ENCODE data around the gene LHPP.

Gene LHPP

DNA sequence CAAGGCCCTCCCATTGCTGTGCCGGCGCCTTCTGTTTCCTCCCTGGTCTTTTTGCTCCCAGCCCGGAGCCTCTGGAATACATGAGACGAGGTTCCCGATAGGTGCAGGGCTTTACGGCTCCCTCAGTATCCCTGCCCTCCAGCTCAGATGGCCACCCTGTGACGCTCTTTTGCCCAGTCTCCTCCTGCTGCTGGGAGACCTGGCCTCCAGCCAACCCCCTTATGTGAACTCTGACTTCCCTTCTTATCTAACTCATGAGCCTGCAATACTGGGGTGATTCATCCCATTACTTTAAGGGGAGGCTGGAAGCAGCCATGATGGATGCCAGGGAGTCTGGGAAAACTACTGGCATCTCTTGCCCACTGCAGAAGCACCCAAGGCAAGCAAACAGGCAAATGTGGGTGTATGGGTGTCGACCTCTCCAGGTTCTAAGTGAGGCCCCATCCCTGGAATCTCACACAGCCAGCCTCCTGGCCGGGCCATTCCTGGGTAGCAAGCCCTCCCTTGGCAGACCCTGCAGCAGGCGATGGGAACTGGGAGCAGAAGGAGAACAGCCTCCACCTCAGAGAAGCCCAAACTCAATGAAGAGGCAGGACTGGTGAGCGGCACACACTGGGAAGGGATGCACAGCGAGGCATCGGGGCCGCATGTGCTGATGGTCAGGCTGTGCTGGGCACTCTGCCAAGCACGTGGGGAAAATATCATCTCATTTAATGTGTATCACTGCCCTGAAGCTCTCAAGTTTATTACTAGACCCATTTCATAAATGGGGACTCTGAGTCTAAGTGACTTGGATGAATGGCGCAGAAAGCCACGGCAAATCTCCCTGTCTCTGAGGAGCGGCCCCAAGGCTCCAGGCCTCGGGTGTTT, 185.1 kb downstream of the LHPP start:
- H3K9me3 ChIP-seq (ENCODE audit: control extremely low read depth in 1 of 5, control insufficient read depth in 4 of 5, insufficient read depth in 2 of 5, low read depth in 1 of 5, low read length in 4 of 5), result no peaks in the 10 kb centered on the region
- peaks cover 17 to 87% (median 70%) of the 10 kb centered on the region in 4 experiments for H3K4me1 ChIP-seq (ENCODE audit: control extremely low read depth in 1 of 4, control insufficient read depth in 4 of 4, insufficient read depth in 4 of 4, low read length in 3 of 4)
- no peaks in the 10 kb centered on the region for H3K27me3 ChIP-seq (replicated peaks in 2 of 5; ENCODE audit: control insufficient read depth in 4 of 5, insufficient read depth in 5 of 5, low read length in 4 of 5)
- 85% methylated on average over 15 of the region's 19 CpGs for WGBS (ENCODE audit: insufficient coverage)
- ChIA-PET CTCF (interaction anchor here (0.7 to 9.5 kb wide), 21 partner anchors 8 to 113 kb away, joined by 3 to 54 read pairs (median 6); no protein-coding TSS in a partner anchor), POLR2A (interaction anchor here (0.5 kb wide), 1 partner anchor 192 kb away, joined by 3 read pairs; no protein-coding TSS in a partner anchor)
- H3K36me3 ChIP-seq (ENCODE audit: control insufficient read depth in 4 of 4, insufficient read depth in 4 of 4, low read length in 3 of 4), result peaks cover 0 to 8% (median 0%) of the 10 kb centered on the region in 4 experiments
- H3K27ac ChIP-seq (ENCODE audit: insufficient read depth in 1 of 2, low read depth in 1 of 2, low read length in 2 of 2, poor library complexity in 1 of 2, severe bottlenecking in 2 of 2), result peak overlapping the region in 1 of 2 experiments; percentile 31
- peak in 2 of 3 donors; percentile 56 to 57 for DNase-seq
- peak overlapping the region in 1 of 7 experiments; percentile 34 for H3K4me3 ChIP-seq (ENCODE audit: control insufficient read depth in 1 of 7, extremely low read depth in 1 of 7, insufficient read depth in 4 of 7, low read depth in 2 of 7, low read length in 6 of 7)

DNA sequence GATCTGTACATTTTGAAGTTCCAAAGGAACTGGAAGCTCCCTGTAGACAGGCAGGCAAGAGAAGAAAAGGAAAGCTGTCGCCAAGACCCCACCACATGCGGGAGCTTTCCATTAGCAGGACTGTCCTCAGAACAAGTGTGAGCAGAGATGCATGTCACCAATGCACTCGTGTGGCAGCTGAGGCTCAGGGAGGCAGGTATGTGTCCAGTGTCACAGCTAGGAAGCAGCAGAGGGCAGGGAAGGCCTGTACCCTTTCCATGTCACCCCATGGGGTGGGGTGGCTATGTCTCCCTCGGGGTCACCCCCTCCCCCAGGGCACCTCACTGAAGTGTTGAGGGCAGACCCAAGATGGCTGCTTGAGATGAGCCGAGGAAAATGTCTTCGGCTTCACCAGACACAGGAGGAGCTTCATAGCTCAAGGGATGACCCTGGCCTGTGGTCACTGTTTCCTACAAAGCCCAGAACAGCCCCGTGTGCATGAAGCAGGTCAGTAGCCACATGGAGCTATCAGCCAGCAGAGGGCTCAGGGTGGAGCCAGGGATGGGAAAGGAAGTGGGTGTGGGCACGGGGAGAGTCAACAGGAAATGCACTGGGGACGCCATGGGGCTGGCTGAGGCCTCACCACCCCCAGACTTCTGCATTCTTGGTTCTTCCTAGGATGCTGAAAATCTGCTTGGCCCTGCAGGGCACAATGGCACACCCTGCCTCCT, 186.0 kb downstream of the LHPP start:
- ChIA-PET CTCF (interaction anchor here (0.7 to 9.5 kb wide), 20 partner anchors 9 to 114 kb away, joined by 3 to 54 read pairs (median 6); no protein-coding TSS in a partner anchor), POLR2A (interaction anchor here (0.5 kb wide), 1 partner anchor 193 kb away, joined by 3 read pairs; no protein-coding TSS in a partner anchor)
- no peaks in the 10 kb centered on the region for H3K27me3 ChIP-seq (replicated peaks in 2 of 5; ENCODE audit: control insufficient read depth in 4 of 5, insufficient read depth in 5 of 5, low read length in 4 of 5)
- peak; percentile 86 to 92 (median 91) for DNase-seq
- H3K4me3 ChIP-seq (ENCODE audit: control insufficient read depth in 1 of 7, extremely low read depth in 1 of 7, insufficient read depth in 4 of 7, low read depth in 2 of 7, low read length in 6 of 7), result peak overlapping the region in 5 of 7 experiments; percentile 16 to 60 (median 40)
- H3K9me3 ChIP-seq (ENCODE audit: control extremely low read depth in 1 of 5, control insufficient read depth in 4 of 5, insufficient read depth in 2 of 5, low read depth in 1 of 5, low read length in 4 of 5), result no peaks in the 10 kb centered on the region
- H3K4me1 ChIP-seq (ENCODE audit: control extremely low read depth in 1 of 4, control insufficient read depth in 4 of 4, insufficient read depth in 4 of 4, low read length in 3 of 4), result peaks cover 16 to 87% (median 69%) of the 10 kb centered on the region in 4 experiments
- H3K36me3 ChIP-seq (ENCODE audit: control insufficient read depth in 4 of 4, insufficient read depth in 4 of 4, low read length in 3 of 4), result peaks cover 0 to 4% (median 0%) of the 10 kb centered on the region in 4 experiments
- WGBS (ENCODE audit: insufficient coverage), result 50% methylated on average over 8 of the region's 9 CpGs
- H3K27ac ChIP-seq (ENCODE audit: insufficient read depth in 1 of 2, low read depth in 1 of 2, low read length in 2 of 2, poor library complexity in 1 of 2, severe bottlenecking in 2 of 2), result peak overlapping the region; percentile 46 to 72

DNA sequence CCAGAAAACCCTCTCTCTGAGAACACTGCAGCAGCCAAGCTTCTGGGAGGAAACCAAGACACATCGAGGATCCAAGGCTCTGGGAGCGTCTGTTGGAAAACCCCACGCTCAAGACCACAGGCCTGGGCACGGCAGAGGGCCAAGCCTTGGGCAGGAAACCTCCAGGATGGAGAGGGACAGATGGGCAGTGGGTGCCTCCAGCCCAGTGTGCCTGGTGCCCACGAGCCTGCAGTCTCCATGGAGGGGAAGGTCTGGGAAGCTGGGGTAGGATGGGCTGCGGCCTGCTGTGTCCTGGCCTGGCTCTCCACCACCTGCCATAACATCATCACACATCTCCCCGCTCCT, 186.5 kb downstream of the LHPP start:
- DNase-seq, result no peak
- Histone ChIP-seq H3K36me3 (ENCODE audit: control insufficient read depth in 4 of 4, insufficient read depth in 4 of 4, low read length in 3 of 4) (peaks cover 0 to 2% (median 0%) of the 10 kb centered on the region in 4 experiments), H3K27me3 (replicated peaks in 2 of 5; ENCODE audit: control insufficient read depth in 4 of 5, insufficient read depth in 5 of 5, low read length in 4 of 5) (no peaks in the 10 kb centered on the region), H3K4me1 (ENCODE audit: control extremely low read depth in 1 of 4, control insufficient read depth in 4 of 4, insufficient read depth in 4 of 4, low read length in 3 of 4) (peaks cover 16 to 87% (median 69%) of the 10 kb centered on the region in 4 experiments), H3K27ac (ENCODE audit: insufficient read depth in 1 of 2, low read depth in 1 of 2, low read length in 2 of 2, poor library complexity in 1 of 2, severe bottlenecking in 2 of 2) (peak overlapping the region; percentile 46 to 72), H3K9me3 (ENCODE audit: control extremely low read depth in 1 of 5, control insufficient read depth in 4 of 5, insufficient read depth in 2 of 5, low read depth in 1 of 5, low read length in 4 of 5) (no peaks in the 10 kb centered on the region), H3K4me3 (ENCODE audit: control insufficient read depth in 1 of 7, extremely low read depth in 1 of 7, insufficient read depth in 4 of 7, low read depth in 2 of 7, low read length in 6 of 7) (peak overlapping the region in 5 of 7 experiments; percentile 16 to 60 (median 40))
- ChIA-PET POLR2A (no interaction called here), CTCF (interaction anchor here (0.7 to 9.5 kb wide), 19 partner anchors 9 to 114 kb away, joined by 3 to 54 read pairs (median 6); no protein-coding TSS in a partner anchor)
- 7% methylated on average over 4 of the region's 7 CpGs for WGBS (ENCODE audit: insufficient coverage)

DNA sequence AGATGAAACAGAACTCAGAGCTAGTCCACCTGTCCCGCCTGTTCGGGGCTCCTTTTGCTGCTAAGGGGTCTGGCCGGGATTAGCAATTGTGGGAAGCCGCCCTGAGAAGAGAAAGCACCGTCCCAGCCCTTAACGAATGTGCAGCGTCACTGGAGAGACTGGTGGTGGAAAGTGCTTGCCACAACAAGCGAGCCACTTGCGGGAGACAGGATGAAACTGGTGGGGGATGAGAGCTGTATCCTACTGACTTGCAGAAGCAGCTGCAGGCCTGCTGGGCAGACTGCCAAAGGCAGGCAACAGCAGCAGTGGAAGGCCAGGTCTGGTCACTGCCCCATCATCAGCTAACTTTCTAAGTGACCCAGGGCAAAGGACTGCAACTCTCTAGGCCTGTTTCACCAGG, 187.1 kb downstream of the LHPP start:
- POLR2A ChIA-PET, result interaction anchor here (1.0 kb wide), 1 partner anchor 98 kb away, joined by 3 read pairs; no protein-coding TSS in a partner anchor
- Histone ChIP-seq H3K4me3 (ENCODE audit: control insufficient read depth in 1 of 7, extremely low read depth in 1 of 7, insufficient read depth in 4 of 7, low read depth in 2 of 7, low read length in 6 of 7) (peak overlapping the region in 5 of 7 experiments; percentile 16 to 60 (median 40)), H3K36me3 (ENCODE audit: control insufficient read depth in 4 of 4, insufficient read depth in 4 of 4, low read length in 3 of 4) (peaks cover 0 to 6% (median under 1%) of the 10 kb centered on the region in 4 experiments), H3K4me1 (ENCODE audit: control extremely low read depth in 1 of 4, control insufficient read depth in 4 of 4, insufficient read depth in 4 of 4, low read length in 3 of 4) (peaks cover 16 to 87% (median 69%) of the 10 kb centered on the region in 4 experiments), H3K27ac (ENCODE audit: insufficient read depth in 1 of 2, low read depth in 1 of 2, low read length in 2 of 2, poor library complexity in 1 of 2, severe bottlenecking in 2 of 2) (peak overlapping the region; percentile 33 to 72), H3K27me3 (replicated peaks in 2 of 5; ENCODE audit: control insufficient read depth in 4 of 5, insufficient read depth in 5 of 5, low read length in 4 of 5) (no peaks in the 10 kb centered on the region), H3K9me3 (ENCODE audit: control extremely low read depth in 1 of 5, control insufficient read depth in 4 of 5, insufficient read depth in 2 of 5, low read depth in 1 of 5, low read length in 4 of 5) (no peaks in the 10 kb centered on the region)
- DNase-seq, result peak; percentile 71 to 93 (median 92)
- WGBS (ENCODE audit: insufficient coverage), result 7% methylated on average over 9 of the region's 9 CpGs
- CTCF ChIA-PET, result interaction anchor here (0.6 to 9.5 kb wide), 18 partner anchors 9 to 167 kb away, joined by 3 to 54 read pairs (median 4); no protein-coding TSS in a partner anchor

DNA sequence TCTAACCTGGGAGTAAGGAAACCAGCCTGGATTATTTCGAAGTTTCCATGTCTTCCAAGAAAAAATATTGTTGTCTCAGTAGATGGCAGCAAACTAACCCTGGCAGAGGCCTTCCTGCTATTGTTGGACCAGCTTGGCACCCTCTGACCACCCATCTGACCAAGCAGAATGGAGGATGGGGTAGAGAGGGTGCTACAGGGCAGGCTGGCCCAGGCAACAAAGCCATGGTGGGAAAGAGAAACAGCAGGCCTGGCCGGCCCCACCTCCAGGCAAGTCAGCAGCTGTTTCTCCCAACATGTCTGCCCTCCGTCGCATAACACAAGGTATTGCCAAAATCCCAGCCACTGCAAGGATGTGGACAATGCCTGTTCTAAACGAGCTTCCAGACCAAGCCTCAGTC, 187.6 kb downstream of the LHPP start:
- Histone ChIP-seq H3K4me3 (ENCODE audit: control insufficient read depth in 1 of 7, extremely low read depth in 1 of 7, insufficient read depth in 4 of 7, low read depth in 2 of 7, low read length in 6 of 7) (peak overlapping the region in 2 of 7 experiments; percentile 16 to 23), H3K4me1 (ENCODE audit: control extremely low read depth in 1 of 4, control insufficient read depth in 4 of 4, insufficient read depth in 4 of 4, low read length in 3 of 4) (peaks cover 16 to 83% (median 69%) of the 10 kb centered on the region in 4 experiments), H3K27me3 (replicated peaks in 2 of 5; ENCODE audit: control insufficient read depth in 4 of 5, insufficient read depth in 5 of 5, low read length in 4 of 5) (no peaks in the 10 kb centered on the region), H3K9me3 (ENCODE audit: control extremely low read depth in 1 of 5, control insufficient read depth in 4 of 5, insufficient read depth in 2 of 5, low read depth in 1 of 5, low read length in 4 of 5) (no peaks in the 10 kb centered on the region), H3K27ac (ENCODE audit: insufficient read depth in 1 of 2, low read depth in 1 of 2, low read length in 2 of 2, poor library complexity in 1 of 2, severe bottlenecking in 2 of 2) (peak overlapping the region in 1 of 2 experiments; percentile 47), H3K36me3 (ENCODE audit: control insufficient read depth in 4 of 4, insufficient read depth in 4 of 4, low read length in 3 of 4) (peaks cover 0 to 6% (median under 1%) of the 10 kb centered on the region in 4 experiments)
- 86% methylated on average over 3 of the region's 5 CpGs for WGBS (ENCODE audit: insufficient coverage)
- POLR2A ChIA-PET, result interaction anchor here (1.0 kb wide), 1 partner anchor 97 kb away, joined by 3 read pairs; no protein-coding TSS in a partner anchor
- no peak for DNase-seq
- CTCF ChIA-PET, result interaction anchor here (0.6 to 9.5 kb wide), 18 partner anchors 8 to 167 kb away, joined by 3 to 54 read pairs (median 4); no protein-coding TSS in a partner anchor

DNA sequence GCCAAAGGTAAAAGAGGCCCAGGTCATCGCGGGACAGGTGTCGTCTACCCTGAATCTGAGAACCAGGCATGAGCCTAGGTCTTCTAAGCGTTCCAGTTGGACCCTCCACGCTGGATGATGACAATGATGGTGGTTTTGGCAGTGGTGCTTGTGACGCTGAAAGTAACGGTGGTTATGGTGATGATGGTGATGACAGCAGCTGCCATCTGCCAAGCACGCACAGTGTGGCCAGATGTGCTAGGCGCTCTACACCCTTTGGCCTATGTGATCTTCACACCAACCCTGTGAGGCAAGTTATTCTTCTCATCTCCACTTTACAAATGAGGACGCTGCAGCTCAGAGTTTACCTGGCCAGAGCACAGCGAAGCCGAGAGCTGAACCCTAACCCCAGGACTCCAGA, 188.6 kb downstream of the LHPP start:
- POLR2A ChIA-PET, result interaction anchor here (0.9 kb wide), 1 partner anchor 20 kb away, joined by 3 read pairs; no protein-coding TSS in a partner anchor
- Histone ChIP-seq H3K27me3 (replicated peaks in 2 of 5; ENCODE audit: control insufficient read depth in 4 of 5, insufficient read depth in 5 of 5, low read length in 4 of 5) (no peaks in the 10 kb centered on the region), H3K36me3 (ENCODE audit: control insufficient read depth in 4 of 4, insufficient read depth in 4 of 4, low read length in 3 of 4) (peaks cover 0 to 14% (median under 1%) of the 10 kb centered on the region in 4 experiments), H3K4me1 (ENCODE audit: control extremely low read depth in 1 of 4, control insufficient read depth in 4 of 4, insufficient read depth in 4 of 4, low read length in 3 of 4) (peaks cover 16 to 84% (median 75%) of the 10 kb centered on the region in 4 experiments), H3K27ac (ENCODE audit: insufficient read depth in 1 of 2, low read depth in 1 of 2, low read length in 2 of 2, poor library complexity in 1 of 2, severe bottlenecking in 2 of 2) (peak overlapping the region in 1 of 2 experiments; percentile 61), H3K9me3 (ENCODE audit: control extremely low read depth in 1 of 5, control insufficient read depth in 4 of 5, insufficient read depth in 2 of 5, low read depth in 1 of 5, low read length in 4 of 5) (no peaks in the 10 kb centered on the region), H3K4me3 (ENCODE audit: control insufficient read depth in 1 of 7, extremely low read depth in 1 of 7, insufficient read depth in 4 of 7, low read depth in 2 of 7, low read length in 6 of 7) (peak overlapping the region in 2 of 7 experiments; percentile 9 to 59)
- 93% methylated on average over 12 of the region's 12 CpGs for WGBS (ENCODE audit: insufficient coverage)
- CTCF ChIA-PET, result interaction anchor here (0.8 to 9.5 kb wide), 9 partner anchors 7 to 91 kb away, joined by 3 to 54 read pairs (median 4); no protein-coding TSS in a partner anchor
- DNase-seq, result no peak
